H1 (cell line): ENCODE data around the gene KDR. TPM values are rescaled to one million over a fixed set of nuclear protein-coding genes. Genes with fewer than 3 reads are reported as not detected.

Experiments used
- CTCF ChIA-PET: fragments of 300-600 bp; sonication (Branson Sonifier 250); formaldehyde crosslinking; loops from one replicate; lab custom pipeline; 2021; ENCODE audit not compliant: partially characterized antibody; lab: Charles Lee
- POLR2A ChIA-PET: fragments of 300-600 bp; sonication (Branson Sonifier 250); formaldehyde crosslinking; loops from one replicate; lab custom pipeline; 2021; ENCODE audit warnings: inconsistent platforms; ENCODE audit not compliant: partially characterized antibody; lab: Charles Lee
- DNase-seq, 2 experiments: peaks; one replicate each; pipeline versions ENCODE4 v3.0.0 to v3.0.0-alpha.2; 2010 to 2022; ENCODE audit warnings: low spot score in 2 of 2, low read depth in 1 of 2, mixed read lengths in 1 of 2
- FAIRE-seq: peaks from 2 replicates; lab custom pipeline; 2011; peaks lifted over from hg19 to GRCh38; lab: Jason Lieb, UNC
- H2AFZ ChIP-seq: 2 replicates; pipeline ENCODE4 v1.8.1; 2012; ENCODE audit warnings: low read length, inconsistent platforms
- H2AK5ac ChIP-seq: 2 replicates; pipeline ENCODE4 v1.6.1; 2013; ENCODE audit warnings: low read depth, low read length
- H2BK120ac ChIP-seq: replicated peaks from 2 replicates; pipeline ENCODE3; 2013; ENCODE audit warnings: low read depth, low read length, inconsistent platforms
- H2BK12ac ChIP-seq: 2 replicates; pipeline ENCODE4 v1.6.1; 2013; ENCODE audit warnings: low read depth, low read length
- H2BK15ac ChIP-seq: 2 replicates; pipeline ENCODE4 v1.6.1; 2013; ENCODE audit warnings: low read length
- H2BK20ac ChIP-seq: 2 replicates; pipeline ENCODE4 v1.6.1; 2013; ENCODE audit warnings: low read length
- H2BK5ac ChIP-seq: 2 replicates; pipeline ENCODE4 v1.6.1; 2013; ENCODE audit warnings: low read depth, low read length
- H3K14ac ChIP-seq: 2 replicates; pipeline ENCODE4 v1.6.1; 2013; ENCODE audit warnings: inconsistent platforms; ENCODE audit not compliant: insufficient read length
- H3K18ac ChIP-seq: 2 replicates; pipeline ENCODE4 v1.6.1; 2013; ENCODE audit warnings: low read length; ENCODE audit errors: extremely low read depth
- H3K23ac ChIP-seq: 2 replicates; pipeline ENCODE4 v1.6.1; 2013; ENCODE audit warnings: inconsistent platforms; ENCODE audit not compliant: insufficient read length
- H3K23me2 ChIP-seq: 2 replicates; pipeline ENCODE4 v1.6.1; 2013; ENCODE audit warnings: low read depth, low read length
- H3K27ac ChIP-seq: 2 replicates; pipeline ENCODE4 v1.6.1; 2011; ENCODE audit warnings: low read depth, low read length, inconsistent platforms
- H3K27me3 ChIP-seq, 4 experiments: replicated peaks in 1 of 4; 1 replicate in 1 of 4; 2 replicates in 3 of 4; pipeline versions ENCODE4 v1.6.1 to v1.8.1; 2011 to 2013; ENCODE audit warnings: low read length in 3 of 4, mild to moderate bottlenecking in 3 of 4, inconsistent platforms in 2 of 4, mixed read lengths in 2 of 4, moderate library complexity in 1 of 4; ENCODE audit not compliant: control insufficient read depth in 3 of 4, insufficient read depth in 3 of 4; ENCODE audit errors: extremely low read depth in 1 of 4
- H3K36me3 ChIP-seq, 4 experiments: 2 replicates each; pipeline versions ENCODE4 v1.6.1 to v1.8.1; 2011 to 2013; ENCODE audit warnings: mild to moderate bottlenecking in 4 of 4, low read length in 3 of 4, moderate library complexity in 2 of 4, control low read depth in 1 of 4, inconsistent platforms in 1 of 4; ENCODE audit not compliant: insufficient read depth in 4 of 4, control insufficient read depth in 2 of 4
- H3K4ac ChIP-seq: replicated peaks from 2 replicates; pipeline ENCODE3; 2013; ENCODE audit warnings: low read length, low read depth, mixed read lengths, inconsistent platforms; ENCODE audit not compliant: insufficient read length
- H3K4me1 ChIP-seq, 4 experiments: replicated peaks in 1 of 4; 1 replicate in 1 of 4; 2 replicates in 3 of 4; pipeline versions ENCODE4 v1.6.1 to v1.8.1; 2011 to 2013; ENCODE audit warnings: low read length in 3 of 4, inconsistent platforms in 2 of 4, mixed read lengths in 1 of 4; ENCODE audit not compliant: insufficient read depth in 4 of 4, control insufficient read depth in 3 of 4
- H3K4me2 ChIP-seq, 2 experiments: 2 replicates each; pipeline versions ENCODE4 v1.6.1 to v1.8.1; 2011 to 2013; ENCODE audit warnings: low read depth in 2 of 2, low read length in 2 of 2, control low read depth in 1 of 2, inconsistent platforms in 1 of 2, mild to moderate bottlenecking in 1 of 2; ENCODE audit not compliant: insufficient read depth in 1 of 2
- H3K4me3 ChIP-seq, 4 experiments: fragments of 200-600, 300-600 bp in 1 of 4; sonication (generic), shearing (Covaris generic), sonication (Bioruptor Twin) in 1 of 4; 2 replicates each; pipeline versions ENCODE4 v1.5.1 to v1.8.1; 2011 to 2016; ENCODE audit warnings: low read length in 4 of 4, low read depth in 3 of 4, control low read depth in 2 of 4, inconsistent platforms in 2 of 4, mild to moderate bottlenecking in 2 of 4, mixed read lengths in 1 of 4, moderate library complexity in 1 of 4; ENCODE audit not compliant: insufficient read depth in 2 of 4; ENCODE audit errors: extremely low read depth in 1 of 4
- H3K56ac ChIP-seq: replicated peaks from 2 replicates; pipeline ENCODE3; 2013; ENCODE audit warnings: low read depth, mild to moderate bottlenecking, mixed read lengths, low read length, inconsistent platforms; ENCODE audit not compliant: insufficient read length
- H3K79me1 ChIP-seq: 2 replicates; pipeline ENCODE4 v1.6.1; 2013; ENCODE audit warnings: low read depth, low read length, control low read depth
- H3K79me2 ChIP-seq, 2 experiments: 2 replicates each; pipeline versions ENCODE4 v1.6.1 to v1.8.1; 2012 to 2013; ENCODE audit warnings: low read length in 2 of 2, mild to moderate bottlenecking in 2 of 2, inconsistent platforms in 1 of 2; ENCODE audit not compliant: insufficient read depth in 2 of 2, control insufficient read depth in 1 of 2
- H3K9ac ChIP-seq, 4 experiments: replicated peaks in 1 of 4; 1 replicate in 1 of 4; 2 replicates in 3 of 4; pipeline versions ENCODE4 v1.6.1 to v1.8.1; 2011 to 2013; ENCODE audit warnings: low read depth in 3 of 4, low read length in 3 of 4, control low read depth in 2 of 4, mild to moderate bottlenecking in 2 of 4, moderate library complexity in 2 of 4, inconsistent platforms in 1 of 4; ENCODE audit errors: extremely low read depth in 1 of 4
- H3K9me3 ChIP-seq, 2 experiments: 2 replicates each; pipeline versions ENCODE4 v1.6.1 to v1.8.1; 2012 to 2013; ENCODE audit warnings: mild to moderate bottlenecking in 2 of 2, moderate library complexity in 2 of 2, control low read depth in 1 of 2, inconsistent platforms in 1 of 2, low read depth in 1 of 2, low read length in 1 of 2, mixed read lengths in 1 of 2; ENCODE audit not compliant: insufficient read depth in 2 of 2
- H4K20me1 ChIP-seq, 2 experiments: replicated peaks in 1 of 2; 2 replicates each; pipeline versions ENCODE3 to v1.8.1; 2011 to 2013; ENCODE audit warnings: inconsistent platforms in 2 of 2, low read length in 2 of 2, mild to moderate bottlenecking in 1 of 2; ENCODE audit not compliant: insufficient read depth in 2 of 2, control insufficient read depth in 1 of 2
- H4K5ac ChIP-seq: 2 replicates; pipeline ENCODE4 v1.6.1; 2013; ENCODE audit warnings: low read length, low read depth, mixed read lengths, inconsistent platforms; ENCODE audit not compliant: insufficient read length
- H4K8ac ChIP-seq: 2 replicates; pipeline ENCODE4 v1.8.0; 2013; ENCODE audit warnings: mild to moderate bottlenecking, moderate library complexity, low read length, inconsistent platforms; ENCODE audit not compliant: insufficient read depth; ENCODE audit errors: extremely low read depth
- H4K91ac ChIP-seq: replicated peaks from 2 replicates; pipeline ENCODE3; 2013; ENCODE audit warnings: low read length, mixed read lengths, inconsistent platforms; ENCODE audit not compliant: insufficient read length
- SIRT6 ChIP-seq: IDR thresholded peaks from one replicate; pipeline ENCODE4 v1.7.1; 2012; ENCODE audit warnings: low read length, inconsistent platforms
- WGBS, 2 experiments: shearing (Covaris generic) in 1 of 2; methylation state at CpG; one replicate each; pipeline versions ENCODE4 v1.1.6 to v1.1.7; 2013 to 2015; ENCODE audit warnings: low lambda C conversion rate in 2 of 2, mixed read lengths in 2 of 2, inconsistent platforms in 1 of 2, low coverage in 1 of 2, missing lambda C conversion rate in 1 of 2; ENCODE audit not compliant: insufficient replicate concordance in 2 of 2, insufficient coverage in 1 of 2, insufficient read length in 1 of 2; ENCODE audit errors: extremely low coverage in 1 of 2, missing lambda C conversion rate in 1 of 2; 5-methylcytosine and 5-hydroxymethylcytosine counted together
- polyA plus RNA-seq, 7 experiments: library from polyadenylated mRNA; depleted of rRNA in 3 of 7; stranded (reverse) in 5 of 7; unstranded in 2 of 7; fragments of >200 nt in 5 of 7; fragments of 200-250 nt in 2 of 7; gene quantifications; 1 replicate in 5 of 7; 2 replicates in 1 of 7; 4 replicates in 1 of 7; pipeline versions ENCODE4 v1.2.1 to v1.2.3, GENCODE V29; 2011 to 2013; ENCODE audit warnings: missing spikeins in 2 of 7, mixed read lengths in 2 of 7
- total RNA-seq: library from RNA; stranded (reverse); fragmentation: NEBNext Ultra II Directional; extraction: Animal tissue kit (Norgen Biotek cat#: 25700); gene quantifications from 2 replicates; pipeline ENCODE4 v1.2.1, GENCODE V29; 2021

Gene KDR
- total and polyA plus RNA-seq, 2 of the 8 experiments (the other 6 are each of a cell fraction or from before 2014, with no cell fraction given) = 69.3 to 106 TPM

DNA sequence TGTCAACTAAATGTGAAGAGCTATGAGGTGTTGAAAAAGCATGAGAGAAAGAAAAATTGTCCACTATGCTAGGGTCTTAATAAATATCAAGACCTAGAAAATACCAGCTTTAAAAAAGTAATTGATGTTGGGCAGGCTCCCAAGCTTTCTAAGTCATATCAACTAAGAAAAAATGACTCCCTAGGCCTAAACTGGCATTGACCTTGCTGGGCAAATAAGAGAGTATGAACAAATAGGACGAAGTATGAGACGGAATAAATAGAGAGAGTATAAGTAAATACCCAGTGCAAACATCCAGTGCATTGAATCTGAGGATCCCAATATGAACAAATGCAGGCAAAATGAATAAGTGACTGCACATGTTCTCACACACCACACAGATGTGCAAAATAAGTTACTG, 3.2 kb downstream of the KDR start:
- H3K4me2 ChIP-seq = peak overlapping the region; percentile 93 to 97; a peak in 3 of 4 replicates
- H3K14ac ChIP-seq = no peak overlapping the region
- no peak overlapping the region for H4K91ac ChIP-seq
- no peak overlapping the region for H2BK15ac ChIP-seq
- ChIA-PET CTCF (no interaction called here), POLR2A (no interaction called here)
- peaks cover 0 to 24% (median 11%) of the 10 kb centered on the region in 4 experiments; a peak in 5 of 8 replicates for H3K36me3 ChIP-seq
- no peak for DNase-seq
- H3K79me1 ChIP-seq = peaks cover 3% of the 10 kb centered on the region; the same call in 1 of the 2 replicates
- peaks cover 7 to 17% of the 10 kb centered on the region in 2 experiments for H4K20me1 ChIP-seq
- no peak for TF ChIP-seq SIRT6
- H4K5ac ChIP-seq = no peak overlapping the region
- H2BK5ac ChIP-seq = no peak overlapping the region
- H2AFZ ChIP-seq = no peak overlapping the region
- no peak overlapping the region for H3K4ac ChIP-seq
- H3K23me2 ChIP-seq = peaks cover 13% of the 10 kb centered on the region
- no peak overlapping the region for H4K8ac ChIP-seq
- no peak for FAIRE-seq
- H3K27ac ChIP-seq = no peak overlapping the region
- H3K9me3 ChIP-seq = no peaks in the 10 kb centered on the region
- no peak overlapping the region for H2BK12ac ChIP-seq
- H3K9ac ChIP-seq = no peak overlapping the region
- H2BK20ac ChIP-seq = no peak overlapping the region
- WGBS, 2 experiments = 95% methylated on average over 2 of the region's 2 CpGs; no CpG with 5 or more reads in 1 of the 2 experiments
- H3K23ac ChIP-seq = no peak overlapping the region
- no peak overlapping the region for H2BK120ac ChIP-seq
- no peak overlapping the region for H3K56ac ChIP-seq
- H3K18ac ChIP-seq = no peak overlapping the region
- H3K4me1 ChIP-seq = peaks cover 4 to 8% (median 5%) of the 10 kb centered on the region in 4 experiments; a peak in 4 of 7 replicates
- no peak overlapping the region for H2AK5ac ChIP-seq
- H3K27me3 ChIP-seq = peaks cover 0 to 6% (median 0%) of the 10 kb centered on the region in 4 experiments; a peak in 3 of 7 replicates
- H3K4me3 ChIP-seq = peak overlapping the region in 2 of 4 experiments; percentile 7 to 84; a peak in 3 of 8 replicates
- peaks cover 13 to 79% of the 10 kb centered on the region in 2 experiments for H3K79me2 ChIP-seq
